ENCODE measurements around the gene AGPAT3.

GRCh38 chr21:43943512-43944077 lies 78.6 kb downstream of the AGPAT3 start:
- TF ChIP-seq CTCF (IDR thresholded peaks at IDR 0.05; ENCODE audit: low read depth, low read length, poor library complexity, severe bottlenecking) (no peak), EZH2phosphoT487 (IDR thresholded peaks at IDR 0.05; ENCODE audit: borderline replicate concordance, low read length) (no peak)
